Smooth muscle cell (in vitro differentiated cells): ENCODE results near the gene ADAM15. TPM values are rescaled to one million over a fixed set of nuclear protein-coding genes. Genes with fewer than 3 reads are reported as not detected.

ENCODE experiments used
- DNase-seq: peaks from one replicate; lab custom pipeline; 2025; ENCODE audit not compliant: unreplicated experiment; lab: John Stamatoyannopoulos, UW
- H2AFZ ChIP-seq: fragments of 200-600 bp; sonication (generic); 2 replicates; pipeline ENCODE4 v1.6.0; 2016; ENCODE audit warnings: antibody characterized with exemption, low read depth, mild to moderate bottlenecking
- H3F3A ChIP-seq: fragments of 200-600 bp; sonication (generic); 2 replicates; pipeline ENCODE4 v1.6.0; 2017; ENCODE audit warnings: antibody characterized with exemption, low read depth
- H3K27ac ChIP-seq: fragments of 200-600 bp; sonication (generic); 2 replicates; pipeline ENCODE4 v1.5.1; 2016; ENCODE audit warnings: low read depth, mild to moderate bottlenecking
- H3K27me3 ChIP-seq: fragments of 200-600 bp; sonication (generic); 2 replicates; pipeline ENCODE4 v1.6.1; 2016; ENCODE audit warnings: low read depth, mild to moderate bottlenecking
- H3K36me3 ChIP-seq: fragments of 200-600 bp; sonication (generic); 2 replicates; pipeline ENCODE4 v1.5.1; 2016; ENCODE audit warnings: low read depth
- H3K4me1 ChIP-seq: fragments of 200-600 bp; sonication (generic); 2 replicates; pipeline ENCODE4 v1.5.1; 2016; ENCODE audit warnings: low read depth
- H3K4me2 ChIP-seq: fragments of 200-600 bp; sonication (generic); 2 replicates; pipeline ENCODE4 v1.6.0; 2016; ENCODE audit warnings: mild to moderate bottlenecking
- H3K4me3 ChIP-seq: fragments of 200-600 bp; sonication (generic); 2 replicates; pipeline ENCODE4 v1.5.1; 2016; ENCODE audit warnings: mild to moderate bottlenecking
- H3K79me2 ChIP-seq: fragments of 200-600 bp; sonication (generic); 2 replicates; pipeline ENCODE4 v1.6.0; 2016; ENCODE audit warnings: low read depth, mild to moderate bottlenecking
- H3K9ac ChIP-seq: fragments of 200-600 bp; sonication (generic); 2 replicates; pipeline ENCODE4 v1.6.0; 2016; ENCODE audit warnings: low read depth
- H3K9me3 ChIP-seq: fragments of 200-600 bp; sonication (generic); replicated peaks from 2 replicates; pipeline ENCODE4 v1.5.1; 2016; ENCODE audit warnings: low read depth
- H4K20me1 ChIP-seq: fragments of 200-600 bp; sonication (generic); 2 replicates; pipeline ENCODE4 v1.6.0; 2016; ENCODE audit warnings: low read depth
- CTCF ChIP-seq: fragments of 200-600 bp; sonication (generic); IDR thresholded peaks from 2 replicates; pipeline ENCODE4 v1.5.1; 2017; ENCODE audit warnings: borderline replicate concordance, mild to moderate bottlenecking, antibody characterized with exemption; ENCODE audit not compliant: insufficient read depth, poor library complexity, severe bottlenecking
- WGBS: methylation state at CpG from one replicate; pipeline ENCODE4 v1.1.7; 2016; ENCODE audit warnings: low lambda C conversion rate; 5-methylcytosine and 5-hydroxymethylcytosine counted together
- polyA plus RNA-seq: library from polyadenylated mRNA; unstranded; fragments of >200 nt; fragmentation: Nextera tagmentation; extraction: Ambion mirVana; gene quantifications from 2 replicates; pipeline ENCODE4 v1.2.1, GENCODE V29; 2016
- total RNA-seq: library from RNA; depleted of rRNA; stranded (reverse); fragments of >200 nt; gene quantifications from 2 replicates; pipeline ENCODE4 v1.2.3, GENCODE V29; 2014

Gene ADAM15
- total and polyA plus RNA-seq, 2 experiments from 2014 or later = 41.2 to 45.4 TPM

GRCh38 chr1:155004352-155005075 lies 46.6 kb upstream of the ADAM15 start:
- H3K79me2 ChIP-seq = peaks cover 46% of the 10 kb centered on the region
- no peaks in the 10 kb centered on the region for H3K9me3 ChIP-seq
- no peaks in the 10 kb centered on the region for H3K27me3 ChIP-seq
- peaks cover 36% of the 10 kb centered on the region for H4K20me1 ChIP-seq
- no peak for DNase-seq
- H3K27ac ChIP-seq = peak overlapping the region; percentile 44
- peak overlapping the region; percentile 50 for H2AFZ ChIP-seq
- peak overlapping the region; percentile 73 for H3K4me3 ChIP-seq
- H3F3A ChIP-seq = peaks cover 10% of the 10 kb centered on the region
- H3K4me2 ChIP-seq = peak overlapping the region; percentile 84
- no peaks in the 10 kb centered on the region for H3K36me3 ChIP-seq
- TF ChIP-seq CTCF = no peak
- peaks cover 28% of the 10 kb centered on the region for H3K4me1 ChIP-seq
- WGBS = 47% methylated on average over 5 of the region's 5 CpGs
- H3K9ac ChIP-seq = peak overlapping the region; percentile 74

DNA sequence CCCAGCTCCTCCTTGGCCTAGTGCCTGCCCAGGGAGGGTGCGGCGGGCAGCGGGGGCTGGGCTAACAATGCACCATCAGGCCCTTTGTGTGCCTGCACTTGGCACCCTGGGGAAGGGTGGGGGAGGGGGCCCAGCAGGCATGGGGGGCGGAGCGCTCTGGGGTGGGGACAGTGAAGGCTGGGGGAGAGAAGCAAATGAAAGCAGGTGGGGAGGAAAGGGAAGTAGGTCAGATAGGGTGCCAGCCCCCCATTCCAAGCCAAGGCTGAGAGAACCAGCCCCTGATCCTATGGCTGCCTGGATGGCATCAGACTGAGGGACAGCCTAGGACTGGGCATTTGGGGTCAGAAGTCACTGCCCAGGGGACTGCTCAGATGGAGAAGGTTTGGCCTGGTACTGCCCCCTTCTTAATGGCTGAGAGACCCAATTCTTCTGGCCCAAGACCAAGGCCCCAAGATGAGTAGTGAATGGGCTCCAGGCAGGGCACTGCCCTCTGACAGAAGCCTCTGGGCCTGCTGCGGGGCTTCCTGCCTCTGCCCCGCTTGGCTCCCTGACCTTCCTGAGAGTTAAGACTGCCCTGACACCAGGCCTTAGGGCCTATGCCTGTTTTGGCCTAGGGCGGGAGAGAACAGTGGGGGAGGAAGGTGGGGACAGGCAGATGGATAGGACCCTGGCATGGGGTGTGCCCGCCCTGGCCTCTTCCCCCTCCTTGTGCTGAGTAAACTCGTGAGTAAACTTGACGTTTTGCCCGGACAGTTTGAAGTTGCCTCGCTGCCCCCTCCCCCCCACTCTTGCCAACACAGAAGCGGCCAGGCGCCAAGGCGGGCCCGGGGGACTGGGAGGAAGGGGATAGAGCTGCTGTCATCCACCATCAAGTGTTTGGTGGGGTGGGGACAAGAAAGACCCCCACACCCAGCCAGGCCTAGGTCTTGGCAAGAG lies 45.8 kb upstream of the ADAM15 start:
- H3K9me3 ChIP-seq = no peaks in the 10 kb centered on the region
- no peak overlapping the region for H3K27ac ChIP-seq
- H3K36me3 ChIP-seq = no peaks in the 10 kb centered on the region
- peaks cover 49% of the 10 kb centered on the region for H3K79me2 ChIP-seq
- peaks cover 6% of the 10 kb centered on the region for H3F3A ChIP-seq
- no peak for DNase-seq
- no peak for TF ChIP-seq CTCF
- H3K4me1 ChIP-seq = peaks cover 20% of the 10 kb centered on the region
- no peak overlapping the region for H2AFZ ChIP-seq
- peaks cover 44% of the 10 kb centered on the region for H4K20me1 ChIP-seq
- H3K9ac ChIP-seq = no peak overlapping the region
- no peak overlapping the region for H3K4me2 ChIP-seq
- H3K27me3 ChIP-seq = no peaks in the 10 kb centered on the region
- 94% methylated on average over 12 of the region's 17 CpGs for WGBS
- no peak overlapping the region for H3K4me3 ChIP-seq

- H3K4me1 ChIP-seq = peaks cover 32% of the 10 kb centered on the region
- DNase-seq = no peak
Observed at GRCh38 chr1:155006601-155007101, 44.5 kb upstream of the ADAM15 start.

More at GRCh38 chr1:155006601-155007101, 44.5 kb upstream of the ADAM15 start:
- peaks cover 55% of the 10 kb centered on the region for H4K20me1 ChIP-seq
- H3K9ac ChIP-seq = no peak overlapping the region
- no peak overlapping the region for H2AFZ ChIP-seq
- WGBS = 71% methylated on average over 2 of the region's 2 CpGs
- no peak overlapping the region for H3K4me2 ChIP-seq
- no peak overlapping the region for H3K4me3 ChIP-seq
- H3F3A ChIP-seq = no peaks in the 10 kb centered on the region
- H3K27ac ChIP-seq = no peak overlapping the region
- TF ChIP-seq CTCF = no peak
- peaks cover 49% of the 10 kb centered on the region for H3K79me2 ChIP-seq
- H3K27me3 ChIP-seq = no peaks in the 10 kb centered on the region
- no peaks in the 10 kb centered on the region for H3K9me3 ChIP-seq
- no peaks in the 10 kb centered on the region for H3K36me3 ChIP-seq
